B cell (primary cell): ENCODE measurements around the gene NOXA1.

Experiments used
- EZH2 ChIP-seq: IDR thresholded peaks from 2 replicates; pipeline ENCODE4 v1.6.1; 2012; ENCODE audit warnings: borderline replicate concordance, low read depth, mild to moderate bottlenecking, moderate library complexity, low read length; ENCODE audit not compliant: insufficient read depth, poor library complexity, severe bottlenecking
- TF ChIP-seq, protein P1 (sequence below): fragments of 200-600 bp; IDR thresholded peaks from one replicate; pipeline ENCODE4 v1.8.0; 2022; ENCODE audit warnings: antibody characterized with exemption, mild to moderate bottlenecking

DNA sequence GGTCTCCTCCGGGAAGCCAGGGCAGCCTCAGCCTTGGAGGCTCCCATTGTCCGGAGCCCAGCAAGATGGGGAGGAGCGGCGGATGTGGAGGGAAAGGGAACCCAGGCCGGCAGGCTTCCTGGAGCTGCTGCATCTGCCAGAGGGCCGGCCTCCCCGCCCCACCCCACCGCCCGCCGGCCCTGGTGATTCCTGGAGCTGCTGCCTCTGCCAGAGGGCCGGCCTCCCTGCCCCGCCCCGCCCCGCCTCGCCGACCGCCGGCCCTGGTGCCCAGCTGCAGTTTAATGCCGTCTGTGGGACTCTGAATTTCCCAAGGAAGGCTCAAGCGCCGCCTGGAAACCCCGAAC lies 31.8 kb upstream of the NOXA1 start:
- TF ChIP-seq, protein P1, sequence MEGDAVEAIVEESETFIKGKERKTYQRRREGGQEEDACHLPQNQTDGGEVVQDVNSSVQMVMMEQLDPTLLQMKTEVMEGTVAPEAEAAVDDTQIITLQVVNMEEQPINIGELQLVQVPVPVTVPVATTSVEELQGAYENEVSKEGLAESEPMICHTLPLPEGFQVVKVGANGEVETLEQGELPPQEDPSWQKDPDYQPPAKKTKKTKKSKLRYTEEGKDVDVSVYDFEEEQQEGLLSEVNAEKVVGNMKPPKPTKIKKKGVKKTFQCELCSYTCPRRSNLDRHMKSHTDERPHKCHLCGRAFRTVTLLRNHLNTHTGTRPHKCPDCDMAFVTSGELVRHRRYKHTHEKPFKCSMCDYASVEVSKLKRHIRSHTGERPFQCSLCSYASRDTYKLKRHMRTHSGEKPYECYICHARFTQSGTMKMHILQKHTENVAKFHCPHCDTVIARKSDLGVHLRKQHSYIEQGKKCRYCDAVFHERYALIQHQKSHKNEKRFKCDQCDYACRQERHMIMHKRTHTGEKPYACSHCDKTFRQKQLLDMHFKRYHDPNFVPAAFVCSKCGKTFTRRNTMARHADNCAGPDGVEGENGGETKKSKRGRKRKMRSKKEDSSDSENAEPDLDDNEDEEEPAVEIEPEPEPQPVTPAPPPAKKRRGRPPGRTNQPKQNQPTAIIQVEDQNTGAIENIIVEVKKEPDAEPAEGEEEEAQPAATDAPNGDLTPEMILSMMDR, result no peak
- no peak for TF ChIP-seq EZH2
